ENCODE measurements around the gene RNF220. TPM values are rescaled to one million over a fixed set of nuclear protein-coding genes. Genes with fewer than 3 reads are reported as not detected.
A peak's percentile ranks its signal among the peaks of the same experiment; 100 is the strongest.

RNF220 gene
- total and polyA plus RNA-seq, 9 of the 15 experiments (the other 6 are each of a cell fraction or from before 2014, with no cell fraction given), result 5.1 to 117 (median 66.9) TPM

DNA sequence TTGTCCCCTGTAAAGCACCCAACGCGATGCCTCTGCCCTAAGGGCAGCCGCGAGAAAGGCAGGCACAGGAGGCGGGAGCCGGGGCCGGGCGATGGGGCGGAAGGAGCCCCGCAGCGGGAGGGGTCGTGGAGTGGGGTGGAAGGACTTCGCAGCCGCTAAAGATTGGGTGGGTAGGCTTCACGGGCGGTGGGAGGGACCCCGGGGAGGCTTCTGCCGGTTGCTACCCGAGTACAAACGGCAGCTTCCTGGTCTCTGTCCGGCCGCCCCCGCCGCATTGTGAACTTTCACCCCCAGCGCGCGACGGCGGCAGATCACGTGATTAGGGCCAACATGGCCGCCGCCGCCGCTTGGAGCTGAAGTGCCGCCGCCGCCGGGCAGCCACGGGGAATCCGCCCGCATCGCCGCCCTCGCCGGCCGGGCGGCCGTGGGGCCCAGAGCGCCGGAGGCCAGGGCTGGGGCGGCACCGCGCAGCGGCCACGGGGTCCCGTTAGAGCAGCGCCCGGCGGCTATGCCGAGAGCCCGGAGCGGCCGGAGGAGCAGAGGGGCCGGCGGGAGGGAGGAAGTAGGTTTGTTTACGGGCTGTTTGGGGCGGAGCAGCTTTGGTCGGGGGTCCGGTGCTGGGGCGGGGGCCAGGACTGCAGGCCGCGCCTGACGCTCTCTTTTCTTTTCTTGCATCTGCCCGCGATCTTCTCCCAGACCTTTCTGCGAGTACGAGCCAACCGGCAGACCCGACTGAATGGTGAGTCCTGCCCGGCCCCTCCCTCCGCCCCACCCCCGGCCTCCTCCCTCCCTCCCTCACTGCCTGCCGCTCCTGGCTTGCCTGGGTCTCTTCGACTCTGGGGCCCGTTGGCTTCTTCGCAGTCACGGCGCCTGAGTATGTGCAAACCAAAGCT lies 226.8 kb downstream of the RNF220 start (continued):
- TF ChIP-seq, protein P1, sequence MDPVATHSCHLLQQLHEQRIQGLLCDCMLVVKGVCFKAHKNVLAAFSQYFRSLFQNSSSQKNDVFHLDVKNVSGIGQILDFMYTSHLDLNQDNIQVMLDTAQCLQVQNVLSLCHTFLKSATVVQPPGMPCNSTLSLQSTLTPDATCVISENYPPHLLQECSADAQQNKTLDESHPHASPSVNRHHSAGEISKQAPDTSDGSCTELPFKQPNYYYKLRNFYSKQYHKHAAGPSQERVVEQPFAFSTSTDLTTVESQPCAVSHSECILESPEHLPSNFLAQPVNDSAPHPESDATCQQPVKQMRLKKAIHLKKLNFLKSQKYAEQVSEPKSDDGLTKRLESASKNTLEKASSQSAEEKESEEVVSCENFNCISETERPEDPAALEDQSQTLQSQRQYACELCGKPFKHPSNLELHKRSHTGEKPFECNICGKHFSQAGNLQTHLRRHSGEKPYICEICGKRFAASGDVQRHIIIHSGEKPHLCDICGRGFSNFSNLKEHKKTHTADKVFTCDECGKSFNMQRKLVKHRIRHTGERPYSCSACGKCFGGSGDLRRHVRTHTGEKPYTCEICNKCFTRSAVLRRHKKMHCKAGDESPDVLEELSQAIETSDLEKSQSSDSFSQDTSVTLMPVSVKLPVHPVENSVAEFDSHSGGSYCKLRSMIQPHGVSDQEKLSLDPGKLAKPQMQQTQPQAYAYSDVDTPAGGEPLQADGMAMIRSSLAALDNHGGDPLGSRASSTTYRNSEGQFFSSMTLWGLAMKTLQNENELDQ (CRISPR knock-in tag; IDR thresholded peaks at IDR 0.05; ENCODE audit: borderline replicate concordance), result no peak
- TF ChIP-seq ZNF785 (CRISPR knock-in tag; IDR thresholded peaks at IDR 0.05) (no peak), CHD4 (IDR thresholded peaks at IDR 0.05; ENCODE audit: insufficient read depth, insufficient replicate concordance, low read depth, low read length, poor library complexity, severe bottlenecking) (no peak), TCFL5 (CRISPR knock-in tag; conservative IDR thresholded peaks at IDR 0.05) (no peak), CXXC5 (CRISPR knock-in tag; IDR thresholded peaks at IDR 0.05) (peak; percentile 100), ARID3B (CRISPR knock-in tag; IDR thresholded peaks at IDR 0.05; ENCODE audit: borderline replicate concordance) (no peak), SPI1 (IDR thresholded peaks at IDR 0.05; ENCODE audit: borderline replicate concordance, low read depth, low read length) (peak; percentile 83), MTA3 (IDR thresholded peaks at IDR 0.05; ENCODE audit: borderline replicate concordance) (peak; percentile 73; the same call in 1 of the 2 replicates), SMARCA5 (IDR thresholded peaks at IDR 0.05) (no peak), TCF7 (IDR thresholded peaks at IDR 0.05; ENCODE audit: borderline replicate concordance) (no peak), RBM39 (optimal IDR thresholded peaks at IDR 0.05; ENCODE audit: low read depth, low read length) (no peak), CBX1 (IDR thresholded peaks at IDR 0.05; ENCODE audit: low read depth) (no peak; the same call in 1 of the 2 replicates), HDAC1 (IDR thresholded peaks at IDR 0.05) (peak in 1 of 2 experiments; percentile 68; a peak in 2 of 4 replicates), CBX2 (IDR thresholded peaks at IDR 0.05; ENCODE audit: insufficient read depth, low read length, poor library complexity, severe bottlenecking) (no peak), POLR3A (IDR thresholded peaks at IDR 0.05; ENCODE audit: borderline replicate concordance, extremely low read depth, insufficient read depth, insufficient read length) (no peak), ETS2 (tag; IDR thresholded peaks at IDR 0.05; ENCODE audit: borderline replicate concordance, poor library complexity, severe bottlenecking) (peak; percentile 32), BHLHE40 (IDR thresholded peaks at IDR 0.05; ENCODE audit: low read length) (peak; percentile 94)
- TF ChIP-seq, protein P2, sequence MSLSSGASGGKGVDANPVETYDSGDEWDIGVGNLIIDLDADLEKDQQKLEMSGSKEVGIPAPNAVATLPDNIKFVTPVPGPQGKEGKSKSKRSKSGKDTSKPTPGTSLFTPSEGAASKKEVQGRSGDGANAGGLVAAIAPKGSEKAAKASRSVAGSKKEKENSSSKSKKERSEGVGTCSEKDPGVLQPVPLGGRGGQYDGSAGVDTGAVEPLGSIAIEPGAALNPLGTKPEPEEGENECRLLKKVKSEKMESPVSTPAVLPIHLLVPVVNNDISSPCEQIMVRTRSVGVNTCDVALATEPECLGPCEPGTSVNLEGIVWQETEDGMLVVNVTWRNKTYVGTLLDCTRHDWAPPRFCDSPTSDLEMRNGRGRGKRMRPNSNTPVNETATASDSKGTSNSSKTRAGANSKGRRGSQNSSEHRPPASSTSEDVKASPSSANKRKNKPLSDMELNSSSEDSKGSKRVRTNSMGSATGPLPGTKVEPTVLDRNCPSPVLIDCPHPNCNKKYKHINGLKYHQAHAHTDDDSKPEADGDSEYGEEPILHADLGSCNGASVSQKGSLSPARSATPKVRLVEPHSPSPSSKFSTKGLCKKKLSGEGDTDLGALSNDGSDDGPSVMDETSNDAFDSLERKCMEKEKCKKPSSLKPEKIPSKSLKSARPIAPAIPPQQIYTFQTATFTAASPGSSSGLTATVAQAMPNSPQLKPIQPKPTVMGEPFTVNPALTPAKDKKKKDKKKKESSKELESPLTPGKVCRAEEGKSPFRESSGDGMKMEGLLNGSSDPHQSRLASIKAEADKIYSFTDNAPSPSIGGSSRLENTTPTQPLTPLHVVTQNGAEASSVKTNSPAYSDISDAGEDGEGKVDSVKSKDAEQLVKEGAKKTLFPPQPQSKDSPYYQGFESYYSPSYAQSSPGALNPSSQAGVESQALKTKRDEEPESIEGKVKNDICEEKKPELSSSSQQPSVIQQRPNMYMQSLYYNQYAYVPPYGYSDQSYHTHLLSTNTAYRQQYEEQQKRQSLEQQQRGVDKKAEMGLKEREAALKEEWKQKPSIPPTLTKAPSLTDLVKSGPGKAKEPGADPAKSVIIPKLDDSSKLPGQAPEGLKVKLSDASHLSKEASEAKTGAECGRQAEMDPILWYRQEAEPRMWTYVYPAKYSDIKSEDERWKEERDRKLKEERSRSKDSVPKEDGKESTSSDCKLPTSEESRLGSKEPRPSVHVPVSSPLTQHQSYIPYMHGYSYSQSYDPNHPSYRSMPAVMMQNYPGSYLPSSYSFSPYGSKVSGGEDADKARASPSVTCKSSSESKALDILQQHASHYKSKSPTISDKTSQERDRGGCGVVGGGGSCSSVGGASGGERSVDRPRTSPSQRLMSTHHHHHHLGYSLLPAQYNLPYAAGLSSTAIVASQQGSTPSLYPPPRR (CRISPR knock-in tag; IDR thresholded peaks at IDR 0.05; ENCODE audit: borderline replicate concordance), result no peak

Measured in K562 (cell line).